Measurements from ENCODE around the gene STAB2. TPM values are rescaled to one million over a fixed set of nuclear protein-coding genes. Genes with fewer than 3 reads are reported as not detected.

STAB2 gene
- total RNA-seq, 6 experiments from 2014 or later: 5.5 to 32.2 (median 18.5) TPM

GRCh38 chr12:103637021-103637420 lies 49.9 kb downstream of the STAB2 start:
- Histone ChIP-seq H3K9me3 (no peaks in the 10 kb centered on the region), H3K4me1 (no peaks in the 10 kb centered on the region), H3K36me3 (no peaks in the 10 kb centered on the region), H3K27ac (no peak overlapping the region), H3K27me3 (no peaks in the 10 kb centered on the region), H3K4me3 (no peak overlapping the region)
- intact Hi-C loops (cut with DNase I): no loop called here
- no peak for ATAC-seq
- DNase-seq: no peak
- no peak for TF ChIP-seq CTCF (IDR thresholded peaks at IDR 0.05)
- 67% methylated on average over 7 of the region's 7 CpGs for WGBS (ENCODE audit: insufficient coverage, low coverage, low lambda C conversion rate, missing lambda C conversion rate)

- DNase-seq (no peak), ATAC-seq (no peak)
- TF ChIP-seq CTCF (IDR thresholded peaks at IDR 0.05): no peak
- no peak for TF ChIP-seq POLR2A (IDR thresholded peaks at IDR 0.05)
- Histone ChIP-seq H3K4me3 (no peak overlapping the region), H3K4me1 (no peaks in the 10 kb centered on the region), H3K27me3 (no peaks in the 10 kb centered on the region), H3K9me3 (no peaks in the 10 kb centered on the region), H3K27ac (no peak overlapping the region), H3K36me3 (no peaks in the 10 kb centered on the region)
- intact Hi-C loops (cut with DNase I): no loop called here
- WGBS (ENCODE audit: insufficient coverage, low coverage, low lambda C conversion rate, missing lambda C conversion rate): 52% methylated on average over 2 of the region's 2 CpGs
These were observed 50.4 kb downstream of the STAB2 start for GRCh38 chr12:103637429-103637828.

- Histone ChIP-seq H3K27ac (no peak overlapping the region), H3K4me1 (no peaks in the 10 kb centered on the region), H3K9me3 (no peaks in the 10 kb centered on the region), H3K27me3 (no peaks in the 10 kb centered on the region), H3K36me3 (no peaks in the 10 kb centered on the region), H3K4me3 (no peak overlapping the region)
- no peak for ATAC-seq
- no peak for TF ChIP-seq POLR2A (IDR thresholded peaks at IDR 0.05)
- TF ChIP-seq CTCF (IDR thresholded peaks at IDR 0.05): no peak
- DNase-seq: no peak
- intact Hi-C loops (cut with DNase I): no loop called here
- 76% methylated on average over 5 of the region's 6 CpGs for WGBS (ENCODE audit: insufficient coverage, low coverage, low lambda C conversion rate, missing lambda C conversion rate)
These were observed 52.9 kb downstream of the STAB2 start for GRCh38 chr12:103639983-103640382.

GRCh38 chr12:103640410-103640809 lies 53.3 kb downstream of the STAB2 start:
- Histone ChIP-seq H3K27ac (no peak overlapping the region), H3K27me3 (no peaks in the 10 kb centered on the region), H3K4me3 (no peak overlapping the region), H3K4me1 (no peaks in the 10 kb centered on the region), H3K9me3 (no peaks in the 10 kb centered on the region), H3K36me3 (no peaks in the 10 kb centered on the region)
- DNase-seq (no peak), ATAC-seq (peak in 3 of 4 donors; percentile 25 to 63 (median 32))
- WGBS (ENCODE audit: insufficient coverage, low coverage, low lambda C conversion rate, missing lambda C conversion rate): 17% methylated on average over 1 of the region's 1 CpG
- TF ChIP-seq CTCF (IDR thresholded peaks at IDR 0.05) (no peak), POLR2A (IDR thresholded peaks at IDR 0.05) (no peak)
- intact Hi-C loops (cut with DNase I): no loop called here

- H3K27me3 ChIP-seq: no peaks in the 10 kb centered on the region
- intact Hi-C loops (cut with DNase I): no loop called here
- TF ChIP-seq POLR2A (IDR thresholded peaks at IDR 0.05): no peak
- TF ChIP-seq CTCF (IDR thresholded peaks at IDR 0.05): no peak
- H3K4me3 ChIP-seq: no peak overlapping the region
- DNase-seq (no peak), ATAC-seq (no peak)
- H3K4me1 ChIP-seq: no peaks in the 10 kb centered on the region
- WGBS (ENCODE audit: insufficient coverage, low coverage, low lambda C conversion rate, missing lambda C conversion rate): 66% methylated on average over 2 of the region's 4 CpGs
- H3K9me3 ChIP-seq: no peaks in the 10 kb centered on the region
- no peaks in the 10 kb centered on the region for H3K36me3 ChIP-seq
- H3K27ac ChIP-seq: no peak overlapping the region
These were observed 53.8 kb downstream of the STAB2 start for GRCh38 chr12:103640831-103641230.

Data from right lobe of liver (tissue), 6 donors.